ENCODE measurements around the gene EEF1AKMT2. TPM values are rescaled to one million over a fixed set of nuclear protein-coding genes. Genes with fewer than 3 reads are reported as not detected.

Gene EEF1AKMT2
- total RNA-seq, 1 donor from 2014 or later = 19.1 TPM

- peaks cover 42% of the 10 kb centered on the region for H3K4me1 Mint-ChIP-seq (ENCODE audit: low read depth, unreplicated experiment)
- H3K36me3 Mint-ChIP-seq (ENCODE audit: low read depth, unreplicated experiment) = peaks cover 2% of the 10 kb centered on the region
- H3K9me3 Mint-ChIP-seq (ENCODE audit: unreplicated experiment) = no peaks in the 10 kb centered on the region
- H3K27me3 Mint-ChIP-seq (ENCODE audit: low read depth, unreplicated experiment) = no peaks in the 10 kb centered on the region
- peak overlapping the region; percentile 88 for H3K4me2 ChIP-seq (ENCODE audit: low read length)
- DNase-seq (ENCODE audit: low read depth) = no peak
- peak overlapping the region; percentile 24 for H3K4me3 Mint-ChIP-seq (ENCODE audit: unreplicated experiment)
- no peak overlapping the region for H2AFZ ChIP-seq (ENCODE audit: low read depth, low read length)
- no peak overlapping the region for H3K9ac ChIP-seq (ENCODE audit: low read length)
- peak overlapping the region; percentile 15 for H3K27ac Mint-ChIP-seq (ENCODE audit: unreplicated experiment)
- peaks cover 77% of the 10 kb centered on the region for H4K20me1 ChIP-seq (ENCODE audit: insufficient read depth, low read length)
- no peak for FAIRE-seq
- H3K36me3 ChIP-seq (ENCODE audit: insufficient read depth, low read length) = no peaks in the 10 kb centered on the region
- no peaks in the 10 kb centered on the region for H3K9me3 ChIP-seq (ENCODE audit: insufficient read depth, low read depth, low read length)
- no peak for TF ChIP-seq EZH2 (IDR thresholded peaks at IDR 0.05; ENCODE audit: insufficient read depth, low read length)
- no peak for TF ChIP-seq CTCF (IDR thresholded peaks at IDR 0.05; ENCODE audit: insufficient read depth, low read depth, low read length)
- no peak overlapping the region for H3K4me3 ChIP-seq (ENCODE audit: insufficient read depth, low read depth, low read length)
- no peak overlapping the region for H3K27ac ChIP-seq (ENCODE audit: low read depth, low read length)
- no peaks in the 10 kb centered on the region for H3K27me3 ChIP-seq (ENCODE audit: insufficient read depth, low read length)
- peaks cover 26% of the 10 kb centered on the region for H3K4me1 ChIP-seq (ENCODE audit: insufficient read depth, low read length)
- peaks cover 45% of the 10 kb centered on the region for H3K79me2 ChIP-seq (ENCODE audit: insufficient read depth, low read length)
Measured at GRCh38 chr10:124739986-124740368, 51.7 kb downstream of the EEF1AKMT2 start.

GRCh38 chr10:124739119-124739921 is 52.4 kb downstream of the EEF1AKMT2 start:
- peak overlapping the region; percentile 25 for H3K4me3 Mint-ChIP-seq (ENCODE audit: unreplicated experiment)
- peak overlapping the region; percentile 23 for H3K27ac Mint-ChIP-seq (ENCODE audit: unreplicated experiment)
- H3K36me3 Mint-ChIP-seq (ENCODE audit: low read depth, unreplicated experiment) = peaks cover 3% of the 10 kb centered on the region
- Histone ChIP-seq H3K4me3 (ENCODE audit: insufficient read depth, low read depth, low read length) (no peak overlapping the region), H3K36me3 (ENCODE audit: insufficient read depth, low read length) (no peaks in the 10 kb centered on the region), H3K4me1 (ENCODE audit: insufficient read depth, low read length) (peaks cover 22% of the 10 kb centered on the region), H3K27me3 (ENCODE audit: insufficient read depth, low read length) (no peaks in the 10 kb centered on the region), H3K9me3 (ENCODE audit: insufficient read depth, low read depth, low read length) (no peaks in the 10 kb centered on the region), H3K9ac (ENCODE audit: low read length) (no peak overlapping the region), H4K20me1 (ENCODE audit: insufficient read depth, low read length) (peaks cover 83% of the 10 kb centered on the region), H3K27ac (ENCODE audit: low read depth, low read length) (no peak overlapping the region), H3K4me2 (ENCODE audit: low read length) (peak overlapping the region; percentile 88), H3K79me2 (ENCODE audit: insufficient read depth, low read length) (peaks cover 51% of the 10 kb centered on the region), H2AFZ (ENCODE audit: low read depth, low read length) (no peak overlapping the region)
- no peak for FAIRE-seq
- DNase-seq (ENCODE audit: low read depth) = no peak
- TF ChIP-seq CTCF (IDR thresholded peaks at IDR 0.05; ENCODE audit: insufficient read depth, low read depth, low read length) = no peak
- TF ChIP-seq EZH2 (IDR thresholded peaks at IDR 0.05; ENCODE audit: insufficient read depth, low read length) = no peak
- H3K4me1 Mint-ChIP-seq (ENCODE audit: low read depth, unreplicated experiment) = peaks cover 37% of the 10 kb centered on the region
- no peaks in the 10 kb centered on the region for H3K9me3 Mint-ChIP-seq (ENCODE audit: unreplicated experiment)
- no peaks in the 10 kb centered on the region for H3K27me3 Mint-ChIP-seq (ENCODE audit: low read depth, unreplicated experiment)

GRCh38 chr10:124738441-124738840 is 53.2 kb downstream of the EEF1AKMT2 start:
- Histone ChIP-seq H3K79me2 (ENCODE audit: insufficient read depth, low read length) (peaks cover 54% of the 10 kb centered on the region), H4K20me1 (ENCODE audit: insufficient read depth, low read length) (peaks cover 92% of the 10 kb centered on the region), H3K9ac (ENCODE audit: low read length) (no peak overlapping the region), H3K4me2 (ENCODE audit: low read length) (no peak overlapping the region), H3K4me1 (ENCODE audit: insufficient read depth, low read length) (peaks cover 26% of the 10 kb centered on the region), H2AFZ (ENCODE audit: low read depth, low read length) (no peak overlapping the region), H3K9me3 (ENCODE audit: insufficient read depth, low read depth, low read length) (no peaks in the 10 kb centered on the region), H3K27ac (ENCODE audit: low read depth, low read length) (no peak overlapping the region), H3K27me3 (ENCODE audit: insufficient read depth, low read length) (no peaks in the 10 kb centered on the region), H3K4me3 (ENCODE audit: insufficient read depth, low read depth, low read length) (no peak overlapping the region), H3K36me3 (ENCODE audit: insufficient read depth, low read length) (no peaks in the 10 kb centered on the region)
- Mint-ChIP-seq H3K4me1 (ENCODE audit: low read depth, unreplicated experiment) (peaks cover 37% of the 10 kb centered on the region), H3K27ac (ENCODE audit: unreplicated experiment) (peak overlapping the region; percentile 37), H3K4me3 (ENCODE audit: unreplicated experiment) (no peak overlapping the region), H3K27me3 (ENCODE audit: low read depth, unreplicated experiment) (no peaks in the 10 kb centered on the region), H3K9me3 (ENCODE audit: unreplicated experiment) (no peaks in the 10 kb centered on the region), H3K36me3 (ENCODE audit: low read depth, unreplicated experiment) (peaks cover 5% of the 10 kb centered on the region)
- DNase-seq (ENCODE audit: low read depth) (no peak), FAIRE-seq (no peak)
- no peak for TF ChIP-seq CTCF (IDR thresholded peaks at IDR 0.05; ENCODE audit: insufficient read depth, low read depth, low read length)
- no peak for TF ChIP-seq EZH2 (IDR thresholded peaks at IDR 0.05; ENCODE audit: insufficient read depth, low read length)
